GM18511 (cell line): ENCODE data around the gene UBE2D1.
A peak's percentile ranks its signal among the peaks of the same experiment; 100 is the strongest.
"Not testable (repeated sequence)": the region's sequence is repeated elsewhere in the genome, so short reads cannot be mapped to it uniquely, and the experiment has no call there.

Experiments
- ATAC-seq: cut with Tn5 transposase; IDR thresholded peaks from one replicate; pipeline ENCODE4 v1.9.1; 2021; ENCODE audit warnings: mild to moderate bottlenecking, moderate library complexity; ENCODE audit not compliant: unreplicated experiment

UBE2D1 gene

DNA sequence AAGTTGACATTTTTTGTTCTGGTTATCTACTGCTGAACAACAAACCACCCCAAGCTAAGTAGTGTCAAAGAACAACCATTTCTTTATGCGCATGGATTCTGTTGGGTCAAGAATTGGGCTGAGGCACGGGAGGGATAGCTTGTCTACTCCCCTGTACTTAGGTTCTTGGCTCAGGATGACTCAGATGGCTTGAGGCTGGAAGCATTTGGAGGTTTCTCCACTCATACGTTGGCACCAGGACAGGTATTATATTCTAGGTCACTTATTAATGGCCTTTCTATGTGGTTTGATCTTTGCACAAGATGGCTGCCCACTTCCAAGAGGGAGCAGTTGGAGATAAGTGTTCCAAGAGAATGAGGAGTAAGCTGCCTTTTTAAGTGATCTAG is 38.6 kb downstream of the UBE2D1 start:
- peak; percentile 29 for ATAC-seq

DNA sequence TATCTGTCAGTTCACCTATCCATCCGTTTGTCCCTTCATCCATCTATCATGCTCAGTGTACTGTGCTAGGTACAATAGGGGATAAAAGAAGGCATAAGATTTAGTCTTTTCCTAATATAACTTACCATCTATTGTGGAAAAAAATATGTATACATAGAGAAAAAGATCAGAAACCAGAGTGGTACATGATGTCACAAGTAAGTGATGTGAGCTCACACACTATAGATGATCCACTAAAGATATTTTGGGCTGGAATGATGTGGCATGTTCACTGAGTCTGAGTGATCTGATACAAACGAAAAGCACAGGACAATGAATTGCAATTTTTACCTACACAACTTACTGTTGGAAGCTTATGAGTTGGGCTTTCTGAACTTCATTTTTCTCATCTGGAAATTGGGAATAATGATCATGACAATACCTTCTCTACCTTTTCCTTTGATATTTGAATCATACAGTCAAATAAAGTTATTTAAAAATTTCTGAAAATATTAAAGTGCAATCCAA is 47.7 kb downstream of the UBE2D1 start:
- no peak for ATAC-seq

DNA sequence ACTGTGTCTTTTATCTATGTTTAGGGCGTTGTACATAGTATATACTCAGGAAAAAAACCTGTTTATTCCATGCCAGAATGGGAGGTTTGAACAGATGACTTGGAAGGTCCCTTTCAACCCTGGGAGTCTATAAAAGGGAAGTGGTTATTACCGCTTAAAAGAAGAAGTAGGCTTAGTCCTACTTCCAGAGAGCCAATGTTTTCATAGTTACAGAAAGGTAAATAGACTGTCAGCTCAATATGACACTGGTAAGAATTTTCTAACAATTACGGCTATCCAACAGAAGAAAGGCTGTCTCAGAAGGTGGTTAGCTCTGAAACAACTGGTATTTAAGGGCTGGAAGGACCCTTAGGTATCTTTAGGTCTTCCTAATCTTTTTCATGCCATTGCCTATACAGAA is 49.3 kb downstream of the UBE2D1 start:
- peak; percentile 45 for ATAC-seq

DNA sequence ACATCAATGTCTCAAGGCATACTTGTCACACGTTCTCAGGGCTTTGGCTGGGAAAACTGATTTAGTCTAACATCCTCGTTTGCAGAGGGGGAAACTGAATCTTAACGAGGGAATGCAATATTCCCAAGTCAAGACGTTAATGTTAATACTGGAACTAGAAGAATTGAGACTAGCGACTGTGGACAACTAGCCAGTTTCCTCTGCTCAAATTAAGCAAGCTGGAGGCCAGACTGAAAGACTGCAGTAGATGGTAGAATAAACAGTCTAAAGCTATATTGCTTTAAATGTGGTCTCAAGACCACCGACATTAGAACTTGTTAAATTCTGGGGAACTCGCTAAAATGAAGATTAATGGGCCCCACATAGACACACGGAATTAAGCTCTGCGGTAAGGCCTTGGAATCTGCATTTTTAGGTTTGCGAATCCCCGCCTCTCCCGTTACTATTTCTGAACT is 49.8 kb downstream of the UBE2D1 start:
- no peak for ATAC-seq

DNA sequence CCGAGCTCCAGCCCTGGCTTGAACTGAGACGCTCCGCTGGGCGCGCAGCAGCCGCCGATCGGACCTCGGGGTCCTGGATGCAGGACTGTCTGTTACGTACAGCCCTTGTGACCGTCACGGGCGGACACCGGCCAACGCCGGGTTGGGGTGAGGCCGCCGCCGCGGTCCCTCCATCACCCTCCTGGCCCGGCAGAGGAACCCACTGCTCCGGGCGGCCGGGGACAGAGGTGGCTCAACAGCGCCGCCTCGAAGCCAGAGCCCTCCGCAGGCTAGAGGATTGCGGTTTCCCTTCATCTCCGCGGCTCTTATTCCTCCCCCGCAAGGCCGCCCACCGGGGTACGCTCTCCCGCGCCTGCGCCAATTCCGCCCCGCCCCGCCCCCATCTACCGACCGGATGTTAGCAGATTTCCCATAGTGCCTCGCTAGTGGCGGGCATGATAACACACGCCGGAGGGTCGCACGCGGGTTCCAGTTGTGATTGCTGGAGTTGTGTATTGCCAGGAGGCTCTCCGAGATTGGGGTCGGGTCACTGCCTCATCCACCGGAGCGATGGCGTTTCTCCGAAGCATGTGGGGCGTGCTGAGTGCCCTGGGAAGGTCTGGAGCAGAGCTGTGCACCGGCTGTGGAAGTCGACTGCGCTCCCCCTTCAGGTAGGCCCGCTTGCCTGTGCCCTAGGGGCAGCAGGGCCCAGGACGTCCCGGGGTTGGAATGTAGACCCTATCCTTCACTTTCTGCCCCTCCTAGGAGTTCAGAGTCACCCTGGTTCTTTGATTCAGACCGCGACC is 50.4 kb downstream of the UBE2D1 start, which contains the start of gene TFAM:
TFAM (plus strand) TSS at position 412 of the 785 bp plus-strand sequence; CDS start at position 550, 138 bp downstream.
- ATAC-seq = peak; percentile 91

DNA sequence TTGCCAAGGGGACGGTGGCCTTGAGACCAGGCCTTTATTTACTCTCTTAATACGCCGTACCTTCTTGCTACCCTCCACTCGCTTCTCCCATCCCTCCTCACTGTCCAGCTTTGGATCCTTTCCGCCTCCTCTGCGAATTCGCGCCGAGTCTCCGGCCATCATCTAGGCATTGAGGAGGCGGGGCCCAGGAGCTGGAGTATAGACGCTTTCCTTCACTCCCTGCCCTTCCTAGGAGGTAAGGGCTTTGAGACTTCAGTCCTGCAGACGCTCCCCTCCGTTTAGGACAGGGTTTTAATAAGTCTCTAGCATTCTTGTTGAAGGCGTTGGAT is 50.9 kb downstream of the UBE2D1 start:
- ATAC-seq = peak; percentile 6

DNA sequence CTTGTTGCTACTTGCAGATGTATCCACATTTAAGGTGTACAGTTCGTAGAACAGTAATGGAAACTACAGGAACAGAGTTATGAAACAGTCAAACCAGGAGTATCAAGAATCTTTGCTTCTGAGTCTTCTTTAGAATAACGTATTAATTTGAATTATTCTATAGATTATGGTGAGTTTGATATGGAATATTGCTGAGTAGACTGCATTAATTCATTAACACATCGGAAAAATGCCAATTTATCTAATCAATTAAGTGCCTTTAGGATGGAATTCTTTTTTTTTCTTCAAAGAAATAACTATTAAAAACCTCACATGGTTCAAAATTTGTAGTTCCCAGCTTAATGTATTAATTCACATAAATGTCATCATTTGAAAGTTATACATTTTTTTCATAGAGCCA is 54.2 kb downstream of the UBE2D1 start:
- ATAC-seq = no peak

DNA sequence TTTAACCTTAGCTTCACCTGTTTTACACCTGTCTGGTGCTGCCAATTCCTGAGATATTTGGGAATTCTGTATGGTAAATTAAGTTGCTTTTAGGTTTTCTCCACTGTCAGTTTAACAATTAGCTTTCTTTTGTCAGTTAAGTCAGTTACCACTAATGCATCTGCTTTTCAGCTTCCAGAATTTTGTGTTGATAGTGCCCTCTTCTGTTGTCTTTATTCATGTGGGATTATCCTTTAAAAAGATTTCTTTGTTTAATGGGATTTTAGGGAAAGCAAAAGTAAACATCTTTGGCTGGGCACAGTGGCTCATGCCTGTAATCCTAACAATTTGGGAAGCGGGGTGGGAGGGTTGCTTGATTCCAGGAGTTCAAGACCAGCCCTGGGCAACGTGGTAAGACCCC is 58.5 kb downstream of the UBE2D1 start:
- ATAC-seq = no peak

DNA sequence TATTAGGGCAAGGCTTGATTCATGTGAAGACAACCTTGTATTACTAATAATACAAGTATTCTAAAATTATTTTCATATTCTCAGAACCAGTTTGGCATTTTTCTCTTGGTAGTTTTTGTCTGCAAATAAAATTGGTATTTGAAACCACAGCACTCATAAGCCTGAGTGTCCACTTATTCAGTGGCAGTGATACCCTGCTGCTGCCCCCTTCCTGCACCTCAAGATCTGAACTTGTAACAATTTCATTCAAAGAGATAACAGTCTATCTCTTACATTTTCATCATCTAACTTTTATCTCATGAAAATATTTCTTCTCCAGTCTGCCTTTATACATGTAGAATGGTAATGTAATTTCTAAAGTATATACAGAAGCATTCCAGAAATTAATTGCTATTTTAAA is 59.7 kb downstream of the UBE2D1 start:
- no peak for ATAC-seq

DNA sequence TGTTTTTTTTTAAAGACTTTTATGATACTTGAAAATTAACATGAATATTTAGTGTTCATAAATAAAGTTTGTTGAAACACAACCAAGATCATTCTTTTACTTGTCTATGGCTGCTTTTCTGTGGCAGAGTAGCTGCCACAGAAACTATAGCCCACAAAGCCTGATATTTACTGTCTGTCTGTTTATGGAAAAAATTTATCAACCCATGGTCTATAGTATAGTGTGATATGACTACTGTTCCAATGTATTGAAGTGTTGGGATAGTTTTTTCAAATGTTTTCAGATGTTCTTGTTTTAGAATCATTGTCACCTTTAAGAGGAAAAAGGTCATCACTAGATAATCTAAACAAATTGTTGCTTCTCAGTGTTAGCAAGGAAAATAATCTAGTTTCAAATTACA is 61.3 kb downstream of the UBE2D1 start:
- no peak for ATAC-seq

DNA sequence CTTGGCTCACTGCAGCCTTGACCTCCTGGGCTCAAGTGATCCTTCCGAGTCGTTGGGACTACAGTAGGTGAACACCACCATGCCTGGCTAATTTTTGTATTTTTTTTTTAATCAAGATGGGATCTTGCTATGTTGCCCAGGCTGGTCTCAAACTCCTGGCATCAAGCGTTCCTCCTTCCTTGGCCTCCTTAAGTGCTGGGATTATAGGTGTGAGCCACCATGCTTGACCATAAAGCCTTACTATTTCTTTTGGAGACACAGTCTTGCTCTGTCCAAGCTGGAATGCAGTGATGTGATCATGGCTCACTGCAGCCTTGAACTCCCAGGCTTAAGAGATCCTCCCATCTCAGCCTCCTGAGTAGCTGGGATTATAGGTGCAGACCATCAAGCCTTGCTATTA is 63.0 kb downstream of the UBE2D1 start:
- no peak for ATAC-seq

DNA sequence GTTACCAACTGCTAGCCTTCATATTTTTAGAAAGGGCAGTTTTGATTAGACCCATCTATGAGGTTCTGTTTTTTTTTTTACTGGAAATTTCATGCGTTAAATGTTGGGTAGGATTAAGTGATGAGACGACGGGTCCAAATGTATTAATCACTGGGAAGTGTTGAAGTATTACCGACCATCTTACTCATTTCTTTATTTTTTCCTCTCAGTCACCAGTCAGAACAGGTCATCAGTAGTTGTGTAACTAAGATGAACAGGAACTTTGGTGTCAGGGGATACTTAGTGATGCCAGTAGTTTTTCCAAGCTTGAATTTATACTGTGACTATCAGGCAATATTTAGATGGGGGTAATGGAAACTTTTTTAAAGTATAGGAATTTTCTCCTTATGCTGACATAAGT is 64.6 kb downstream of the UBE2D1 start:
- no peak for ATAC-seq

DNA sequence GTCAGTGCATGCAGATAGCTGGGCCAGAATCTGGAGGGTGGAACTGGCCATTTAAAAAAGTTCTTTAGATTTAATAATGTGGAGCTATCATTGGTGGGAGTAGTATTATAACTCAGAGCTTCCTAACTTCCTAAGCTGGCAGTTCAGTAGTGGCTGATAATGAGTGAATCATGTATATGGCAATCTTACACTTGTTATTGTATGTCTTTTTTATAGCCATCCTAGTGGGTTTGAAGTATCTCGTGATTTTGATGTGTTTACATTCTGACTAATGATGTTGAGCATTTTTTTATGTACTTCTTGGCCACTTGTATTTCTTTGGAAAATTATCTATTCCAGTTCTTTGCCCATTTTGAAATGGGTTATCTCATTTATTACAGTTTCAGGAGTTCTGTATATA is 65.8 kb downstream of the UBE2D1 start:
- no peak for ATAC-seq

DNA sequence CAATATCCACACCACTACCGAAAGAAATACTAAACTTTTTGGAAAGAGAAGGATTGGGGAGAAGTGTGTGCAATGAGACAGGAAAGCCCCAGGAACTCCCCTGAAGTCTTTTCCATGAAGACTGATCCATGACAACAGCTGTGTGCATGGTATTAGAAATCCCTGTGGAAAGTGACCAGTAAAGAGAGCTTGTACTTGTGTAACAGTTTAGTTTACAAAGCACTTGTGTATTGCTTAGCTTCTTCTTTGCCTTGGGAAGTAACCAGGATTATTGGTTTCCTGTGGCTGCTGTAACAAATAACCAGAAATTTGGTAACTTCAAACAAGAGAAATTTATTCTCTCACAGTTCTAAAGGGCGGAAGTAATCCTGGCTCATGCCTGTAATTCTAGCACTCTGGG is 69.2 kb downstream of the UBE2D1 start:
- no peak for ATAC-seq

DNA sequence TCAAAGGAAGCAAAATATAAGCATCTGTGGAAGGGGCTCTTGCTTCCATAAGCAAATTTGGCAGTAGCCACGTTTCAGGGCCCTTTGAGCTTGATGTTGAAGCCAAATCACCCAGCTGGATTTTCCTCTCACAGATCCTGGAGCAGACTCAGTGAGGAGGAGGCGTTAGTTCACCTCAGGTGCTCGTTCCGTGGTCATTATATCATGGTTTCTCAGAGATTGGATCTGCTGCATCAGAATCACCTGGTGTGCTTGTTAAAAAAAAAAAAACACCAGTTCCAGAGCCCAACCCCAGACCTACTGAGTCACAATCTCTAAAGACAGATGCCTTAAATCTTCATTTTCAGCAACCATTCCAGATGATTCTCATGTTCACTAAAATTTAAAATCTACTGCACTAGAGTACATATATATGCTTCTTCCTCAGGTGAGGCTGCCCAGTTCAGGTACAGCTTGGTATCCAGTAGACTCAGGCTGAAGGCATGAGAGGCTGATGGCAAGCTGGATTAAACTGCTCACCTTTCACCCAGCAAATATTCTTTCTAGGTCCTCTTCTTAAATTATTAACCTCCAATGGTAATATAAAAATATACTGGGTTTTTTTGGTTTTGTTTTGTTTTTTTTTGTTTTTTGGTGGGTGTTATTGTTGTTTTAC is 75.3 kb downstream of the UBE2D1 start:
- no peak for ATAC-seq

DNA sequence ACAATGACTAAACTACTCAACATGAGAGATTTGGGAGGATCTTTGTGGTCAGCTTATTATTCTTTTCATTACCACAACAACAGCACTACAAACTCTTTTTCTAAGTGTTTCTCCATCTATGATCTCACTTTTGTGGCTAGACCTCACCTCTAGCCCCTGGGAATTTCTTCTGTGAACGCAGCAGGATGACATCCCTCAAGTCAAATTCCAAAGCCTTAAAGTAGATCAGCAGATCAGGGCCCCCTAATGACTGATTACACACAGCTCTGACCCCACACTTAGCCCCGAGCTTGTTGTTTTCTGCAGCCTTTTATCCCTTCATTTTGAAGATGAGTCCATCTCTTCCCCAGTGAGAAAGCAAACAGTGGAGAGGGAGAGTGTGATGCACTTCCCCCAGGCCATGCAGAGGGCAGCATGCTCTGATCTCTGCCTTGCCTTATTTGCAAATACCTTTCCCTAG is 77.7 kb downstream of the UBE2D1 start:
- ATAC-seq = no peak

DNA sequence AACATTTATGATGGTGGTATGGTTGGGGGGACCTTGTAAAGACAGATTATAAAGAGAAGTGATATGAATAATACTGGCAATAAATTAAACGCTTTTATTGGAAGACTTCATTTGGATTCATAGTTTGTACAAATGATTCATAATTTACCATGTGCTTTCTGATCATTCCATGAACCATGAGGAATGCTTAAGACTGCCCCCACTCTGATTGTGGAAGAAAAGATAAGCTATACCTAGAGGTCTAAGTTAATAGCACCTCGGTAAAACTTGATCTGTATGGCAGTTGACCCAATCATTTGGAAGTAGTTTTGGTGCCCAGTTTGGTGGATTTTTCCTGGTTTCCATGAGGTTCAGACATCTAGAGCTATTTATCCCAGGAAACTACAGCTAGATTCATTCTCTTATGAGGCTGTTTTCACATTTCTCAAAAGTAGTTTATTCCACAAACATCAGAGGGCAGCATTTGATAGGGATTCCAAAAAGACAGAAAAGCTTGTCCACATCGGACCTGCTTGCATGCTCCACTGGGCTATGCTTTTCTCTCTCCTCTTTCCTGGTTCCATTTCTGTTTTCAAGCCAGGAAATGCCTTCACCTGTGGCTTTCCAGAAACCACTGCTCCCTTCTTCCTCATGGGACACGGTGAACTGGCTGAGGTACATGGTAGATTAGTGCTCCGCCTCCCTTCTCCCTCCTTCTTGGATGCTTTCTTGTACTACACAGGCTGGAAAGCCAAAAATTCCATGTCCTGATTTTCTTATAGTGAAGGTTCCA is 79.7 kb downstream of the UBE2D1 start:
- ATAC-seq = no peak

DNA sequence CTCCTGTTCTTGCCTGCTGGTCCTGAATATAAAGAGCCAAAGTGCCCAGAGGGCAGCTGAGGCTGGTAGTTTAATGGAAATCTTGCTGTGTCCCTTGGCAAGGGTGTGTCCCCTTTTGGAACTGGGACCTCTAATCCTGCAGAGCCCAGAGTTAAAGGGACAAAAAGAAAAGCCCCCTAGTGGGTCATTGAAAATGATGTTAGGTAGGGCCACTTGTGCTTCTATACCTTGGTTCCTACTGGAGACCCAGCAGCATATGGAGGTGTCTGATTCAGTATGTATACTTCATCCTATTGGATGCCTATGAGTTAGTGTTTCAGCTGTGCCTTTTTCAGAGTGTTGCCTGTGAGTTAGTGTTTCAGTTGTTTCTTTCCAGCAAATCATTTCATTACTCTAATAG is 81.0 kb downstream of the UBE2D1 start:
- no peak for ATAC-seq

DNA sequence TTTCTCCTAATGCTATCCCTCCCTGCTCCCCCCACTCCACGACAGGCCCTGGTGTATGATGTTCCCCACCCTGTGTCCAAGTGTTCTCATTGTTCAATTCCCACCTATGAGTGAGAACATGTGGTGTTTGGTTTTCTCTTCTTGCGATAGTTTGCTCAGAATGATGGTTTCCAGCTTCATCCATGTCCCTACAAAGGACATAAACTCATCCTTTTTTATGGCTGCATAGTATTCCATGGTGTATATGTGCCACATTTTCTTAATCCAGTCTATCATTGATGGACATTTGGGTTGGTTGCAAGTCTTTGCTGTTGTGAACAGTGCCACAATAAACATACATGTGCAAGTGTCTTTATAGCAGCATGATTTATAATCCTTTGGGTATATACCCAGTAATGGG is 83.1 kb downstream of the UBE2D1 start:
- not testable (repeated sequence) for ATAC-seq
